Skeletal muscle satellite cell (primary cell): ENCODE data around the gene STOML1. TPM values are rescaled to one million over a fixed set of nuclear protein-coding genes. Genes with fewer than 3 reads are reported as not detected.

ENCODE experiments used
- H3K27me3 ChIP-seq: 2 replicates; pipeline ENCODE4 v1.7.0; 2013; ENCODE audit warnings: low read length; ENCODE audit not compliant: control insufficient read depth, insufficient read depth
- H3K36me3 ChIP-seq: 2 replicates; pipeline ENCODE4 v1.7.0; 2013; ENCODE audit warnings: mild to moderate bottlenecking, control low read depth, low read length; ENCODE audit not compliant: insufficient read depth
- H3K4me1 ChIP-seq: 2 replicates; pipeline ENCODE4 v1.7.0; 2013; ENCODE audit warnings: low read length; ENCODE audit not compliant: control insufficient read depth, insufficient read depth
- H3K4me2 ChIP-seq: 2 replicates; pipeline ENCODE4 v1.7.0; 2013; ENCODE audit warnings: mild to moderate bottlenecking, low read length
- H3K4me3 ChIP-seq: 2 replicates; pipeline ENCODE4 v1.7.0; 2013; ENCODE audit warnings: low read length
- H3K9ac ChIP-seq: 2 replicates; pipeline ENCODE4 v1.7.0; 2013; ENCODE audit warnings: mild to moderate bottlenecking, low read depth, low read length, moderate library complexity
- H3K9me3 ChIP-seq: replicated peaks from 2 replicates; pipeline ENCODE4 v1.7.0; 2013; ENCODE audit warnings: mild to moderate bottlenecking, control low read depth, low read length
- total RNA-seq: library from RNA; depleted of rRNA; stranded (reverse); fragments of >200 nt; gene quantifications from 2 replicates; pipeline ENCODE4 v1.2.3, GENCODE V29; 2012; rRNA removed

The STOML1 gene
- 15.7 and 20.5 TPM in 2 replicates for total RNA-seq

GRCh38 chr15:73991726-73992593 lies at the start of gene STOML1:
Gene STOML1, minus strand, starts transcription at chr15:73992295. Its CDS starts 72 bp downstream, at chr15:73992223.
- Histone ChIP-seq H3K27me3 (no peaks in the 10 kb centered on the region), H3K4me2 (peak within 1 kb of the TSS; percentile 98), H3K4me3 (peak within 1 kb of the TSS; percentile 76), H3K9me3 (no peaks in the 10 kb centered on the region), H3K4me1 (peaks cover 63% of the 10 kb centered on the region), H3K36me3 (no peaks in the 10 kb centered on the region), H3K9ac (peak within 1 kb of the TSS; percentile 78)

GRCh38 chr15:74041311-74041756 lies 49.2 kb upstream of the STOML1 start:
- Histone ChIP-seq H3K36me3 (peaks cover 12% of the 10 kb centered on the region), H3K4me2 (no peak overlapping the region), H3K27me3 (no peaks in the 10 kb centered on the region), H3K9ac (peak overlapping the region; percentile 19), H3K4me3 (no peak overlapping the region), H3K4me1 (peaks cover 29% of the 10 kb centered on the region), H3K9me3 (no peaks in the 10 kb centered on the region)

GRCh38 chr15:74040109-74040850 lies 48.2 kb upstream of the STOML1 start:
- Histone ChIP-seq H3K36me3 (peaks cover 21% of the 10 kb centered on the region), H3K9ac (no peak overlapping the region), H3K4me3 (no peak overlapping the region), H3K4me2 (peak overlapping the region; percentile 13), H3K9me3 (no peaks in the 10 kb centered on the region), H3K4me1 (peaks cover 29% of the 10 kb centered on the region), H3K27me3 (no peaks in the 10 kb centered on the region)

- Histone ChIP-seq H3K4me3 (no peak overlapping the region), H3K4me1 (peaks cover 29% of the 10 kb centered on the region), H3K36me3 (peaks cover 24% of the 10 kb centered on the region), H3K9ac (no peak overlapping the region), H3K9me3 (no peaks in the 10 kb centered on the region), H3K4me2 (no peak overlapping the region), H3K27me3 (no peaks in the 10 kb centered on the region)
These were observed 47.5 kb upstream of the STOML1 start for GRCh38 chr15:74039656-74040010.

DNA sequence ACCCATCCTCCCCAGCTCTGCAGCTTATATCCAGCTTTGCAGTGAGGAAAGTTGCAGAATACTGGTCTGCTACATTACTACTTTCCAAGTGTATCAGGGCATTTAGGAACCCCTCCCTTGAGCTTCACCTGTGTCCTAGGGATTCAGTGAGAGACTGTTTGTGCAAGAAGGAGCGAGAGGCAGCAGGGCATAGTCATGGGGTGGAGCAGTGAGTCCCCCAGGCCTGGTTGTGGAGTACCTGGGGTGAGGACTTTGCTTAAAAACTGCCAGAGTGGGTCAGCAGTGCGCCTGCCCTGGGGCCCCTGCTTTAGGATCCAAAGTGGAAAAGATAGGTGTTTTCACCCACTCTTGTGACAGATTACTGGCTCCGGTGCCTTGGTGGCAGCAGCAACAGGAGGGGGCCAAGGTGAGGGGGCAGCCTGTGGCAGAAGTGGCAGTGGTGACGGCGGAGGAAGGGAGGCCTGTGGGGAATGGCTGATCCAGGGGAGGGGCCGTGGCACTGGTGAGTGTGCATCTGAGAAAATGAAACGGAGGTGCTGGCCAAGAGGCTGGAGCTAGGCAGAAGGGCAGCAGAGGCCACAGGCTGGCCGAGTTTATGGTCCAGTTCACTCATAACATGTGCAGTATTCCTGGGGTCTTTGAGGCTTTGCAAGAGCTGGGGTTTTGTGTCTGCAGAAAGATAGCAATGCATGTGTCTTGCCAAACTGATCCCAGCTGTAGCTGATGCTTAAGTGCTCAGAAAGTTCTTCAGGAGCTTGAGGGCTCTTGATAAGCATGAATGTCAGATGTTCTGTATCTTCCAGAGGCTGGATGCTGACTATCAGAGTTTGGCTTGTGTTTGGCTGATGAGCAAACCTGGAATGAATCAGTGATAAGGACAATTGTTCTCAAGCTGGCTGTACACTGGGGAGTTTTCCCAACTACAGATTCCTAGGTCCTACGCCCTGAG lies 46.9 kb upstream of the STOML1 start:
- H3K27me3 ChIP-seq = no peaks in the 10 kb centered on the region
- H3K4me3 ChIP-seq = no peak overlapping the region
- H3K9me3 ChIP-seq = no peaks in the 10 kb centered on the region
- peaks cover 29% of the 10 kb centered on the region for H3K36me3 ChIP-seq
- H3K4me2 ChIP-seq = no peak overlapping the region
- no peak overlapping the region for H3K9ac ChIP-seq
- peaks cover 29% of the 10 kb centered on the region for H3K4me1 ChIP-seq

GRCh38 chr15:74037171-74038117 lies 45.3 kb upstream of the STOML1 start:
- H3K4me1 ChIP-seq = peaks cover 29% of the 10 kb centered on the region

DNA sequence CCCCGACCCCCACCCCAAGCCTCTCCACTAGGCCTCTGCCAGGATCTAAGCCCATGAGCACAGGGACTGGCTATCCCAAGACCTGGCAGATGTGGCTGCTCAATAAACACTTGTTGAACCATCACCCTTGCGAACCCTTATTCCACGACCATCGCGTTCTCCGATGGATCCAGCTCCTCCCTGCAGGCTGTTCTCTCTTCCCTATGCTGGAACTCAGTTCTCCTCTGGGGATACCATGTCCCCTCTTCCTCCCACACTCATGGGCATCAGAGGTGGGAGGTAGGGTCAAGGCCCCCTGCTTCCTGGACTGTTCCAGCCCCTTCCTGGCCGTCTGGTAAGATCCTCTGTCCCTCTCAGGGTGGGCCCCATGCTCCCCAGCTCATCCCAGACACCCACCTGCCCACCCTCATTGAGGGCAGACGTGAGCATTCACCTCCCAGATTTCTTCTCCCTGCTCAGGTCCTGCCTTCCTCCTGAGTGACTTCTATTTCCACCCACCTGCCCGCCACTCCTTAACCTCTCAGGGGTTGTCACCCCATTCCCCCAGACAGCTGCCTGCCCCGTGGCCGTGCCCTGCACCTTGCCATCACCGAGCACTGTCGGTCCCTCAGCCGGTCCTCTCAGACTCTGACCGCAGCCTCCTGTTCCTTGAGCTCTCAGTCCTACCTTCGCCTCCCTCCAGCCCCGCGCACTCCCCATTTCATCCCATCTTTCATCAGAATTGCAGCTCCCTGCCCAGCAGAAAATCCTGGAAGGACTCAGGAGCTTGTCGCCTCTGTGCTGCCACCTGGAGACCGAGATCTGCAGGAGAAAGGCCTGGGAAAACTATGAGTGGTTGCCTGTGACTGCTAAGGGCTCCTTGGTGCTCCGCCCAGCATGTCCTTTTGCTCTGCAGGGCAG lies 44.4 kb upstream of the STOML1 start:
- Histone ChIP-seq H3K9ac (no peak overlapping the region), H3K4me2 (no peak overlapping the region), H3K36me3 (peaks cover 43% of the 10 kb centered on the region), H3K9me3 (no peaks in the 10 kb centered on the region), H3K27me3 (no peaks in the 10 kb centered on the region), H3K4me3 (no peak overlapping the region), H3K4me1 (peaks cover 28% of the 10 kb centered on the region)

More at GRCh38 chr15:74037171-74038117, 45.3 kb upstream of the STOML1 start:
- no peaks in the 10 kb centered on the region for H3K9me3 ChIP-seq
- H3K36me3 ChIP-seq = peaks cover 43% of the 10 kb centered on the region
- H3K4me3 ChIP-seq = no peak overlapping the region
- H3K9ac ChIP-seq = no peak overlapping the region
- no peaks in the 10 kb centered on the region for H3K27me3 ChIP-seq
- no peak overlapping the region for H3K4me2 ChIP-seq

- H3K4me1 ChIP-seq = peaks cover 16% of the 10 kb centered on the region
- no peak overlapping the region for H3K9ac ChIP-seq
- no peak overlapping the region for H3K4me3 ChIP-seq
- H3K4me2 ChIP-seq = no peak overlapping the region
- H3K27me3 ChIP-seq = no peaks in the 10 kb centered on the region
- peaks cover 46% of the 10 kb centered on the region for H3K36me3 ChIP-seq
- no peaks in the 10 kb centered on the region for H3K9me3 ChIP-seq
These were observed 43.3 kb upstream of the STOML1 start for GRCh38 chr15:74035121-74036017.

DNA sequence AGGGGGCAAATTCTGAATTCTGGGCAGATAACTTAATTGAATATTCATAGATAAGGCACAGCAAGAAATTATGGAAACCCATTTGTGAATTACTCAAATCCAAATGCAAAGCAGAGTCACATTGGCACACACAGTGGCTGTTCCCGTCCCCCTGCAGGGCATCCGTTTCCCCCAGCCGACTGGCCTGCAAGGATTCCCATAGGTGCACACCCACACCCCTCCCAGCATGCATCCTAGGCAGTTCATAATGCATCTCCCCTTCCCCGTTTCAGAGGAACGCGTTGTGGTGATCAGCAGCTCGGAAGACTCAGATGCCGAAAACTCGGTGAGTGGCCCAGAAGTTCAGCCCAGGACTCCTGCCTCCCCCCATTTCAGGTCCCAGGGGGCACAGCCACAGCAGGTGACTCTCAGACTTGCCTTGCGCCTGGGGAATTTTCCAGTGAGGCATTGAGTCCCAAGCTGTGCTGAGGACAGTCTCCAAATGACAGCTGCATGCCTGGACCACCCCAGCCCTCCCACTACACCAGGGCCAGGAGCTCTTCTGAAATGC lies 42.2 kb upstream of the STOML1 start:
- Histone ChIP-seq H3K36me3 (peaks cover 46% of the 10 kb centered on the region), H3K4me1 (peaks cover 5% of the 10 kb centered on the region), H3K9ac (no peak overlapping the region), H3K9me3 (no peaks in the 10 kb centered on the region), H3K4me2 (no peak overlapping the region), H3K4me3 (no peak overlapping the region), H3K27me3 (no peaks in the 10 kb centered on the region)
